Islet of Langerhans (tissue), 1 donor: ENCODE results near the gene THSD4.

Source experiments
- FAIRE-seq: peaks from one replicate; lab custom pipeline; 2011; peaks lifted over from hg19 to GRCh38; lab: Jason Lieb, UNC

The THSD4 gene

GRCh38 chr15:71330638-71331162 lies 215.4 kb downstream of the THSD4 start:
- FAIRE-seq: no peak

GRCh38 chr15:71331173-71331572 lies 215.9 kb downstream of the THSD4 start:
- FAIRE-seq: no peak

- FAIRE-seq: no peak
Observed at GRCh38 chr15:71332431-71333004, 217.2 kb downstream of the THSD4 start.

DNA sequence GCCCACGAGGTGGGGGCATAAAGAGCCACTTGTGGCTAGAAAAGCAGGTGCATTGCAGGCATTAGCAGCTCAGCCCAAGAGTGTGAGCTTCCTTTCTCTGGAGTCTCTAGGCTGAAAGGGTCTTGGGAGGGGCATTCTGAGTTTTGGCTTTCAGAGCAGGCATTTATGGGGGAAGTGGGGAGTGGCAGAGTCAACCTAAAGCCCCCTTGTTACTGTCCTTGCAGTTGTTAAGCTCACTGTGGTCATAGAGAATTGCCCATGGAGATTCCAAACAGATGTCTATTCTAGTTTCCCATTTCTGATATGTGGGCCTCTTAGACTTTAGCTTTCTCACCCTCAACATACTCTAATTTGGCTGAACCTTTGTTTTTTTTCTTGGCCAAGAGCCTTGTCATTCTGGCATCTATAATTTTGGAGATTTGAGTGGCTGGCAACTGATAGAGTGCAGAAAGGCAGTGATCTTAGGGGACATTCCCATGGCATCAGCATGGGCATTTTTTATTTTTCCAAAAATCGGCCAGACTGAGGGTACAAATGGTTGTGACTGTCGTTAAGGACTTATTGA lies 217.9 kb downstream of the THSD4 start:
- FAIRE-seq: no peak

DNA sequence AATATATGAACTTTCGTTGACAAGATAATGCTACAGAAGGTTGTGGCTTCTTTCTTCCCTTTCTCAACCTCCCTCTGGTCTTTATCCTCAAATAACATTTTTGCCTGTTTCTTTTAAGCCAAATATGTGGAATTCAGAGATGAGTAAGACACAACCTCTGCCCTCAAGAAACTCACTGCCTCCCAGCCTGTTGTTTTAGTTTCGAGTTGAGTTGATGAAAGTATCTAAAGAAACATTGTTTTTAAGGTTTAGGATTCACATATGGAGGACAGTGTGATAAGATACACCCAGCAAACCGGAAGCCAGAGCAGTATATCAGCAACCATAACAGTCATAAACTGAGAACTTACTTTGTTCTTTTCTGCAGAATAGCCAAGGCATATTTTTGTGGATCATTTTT lies 218.6 kb downstream of the THSD4 start:
- no peak for FAIRE-seq

- FAIRE-seq: no peak
Observed at GRCh38 chr15:71334434-71334833, 219.2 kb downstream of the THSD4 start.

GRCh38 chr15:71334873-71335272 lies 219.6 kb downstream of the THSD4 start:
- no peak for FAIRE-seq

- FAIRE-seq: no peak
Observed at GRCh38 chr15:71335591-71335990, 220.3 kb downstream of the THSD4 start.

GRCh38 chr15:71336671-71337070 lies 221.4 kb downstream of the THSD4 start:
- no peak for FAIRE-seq

DNA sequence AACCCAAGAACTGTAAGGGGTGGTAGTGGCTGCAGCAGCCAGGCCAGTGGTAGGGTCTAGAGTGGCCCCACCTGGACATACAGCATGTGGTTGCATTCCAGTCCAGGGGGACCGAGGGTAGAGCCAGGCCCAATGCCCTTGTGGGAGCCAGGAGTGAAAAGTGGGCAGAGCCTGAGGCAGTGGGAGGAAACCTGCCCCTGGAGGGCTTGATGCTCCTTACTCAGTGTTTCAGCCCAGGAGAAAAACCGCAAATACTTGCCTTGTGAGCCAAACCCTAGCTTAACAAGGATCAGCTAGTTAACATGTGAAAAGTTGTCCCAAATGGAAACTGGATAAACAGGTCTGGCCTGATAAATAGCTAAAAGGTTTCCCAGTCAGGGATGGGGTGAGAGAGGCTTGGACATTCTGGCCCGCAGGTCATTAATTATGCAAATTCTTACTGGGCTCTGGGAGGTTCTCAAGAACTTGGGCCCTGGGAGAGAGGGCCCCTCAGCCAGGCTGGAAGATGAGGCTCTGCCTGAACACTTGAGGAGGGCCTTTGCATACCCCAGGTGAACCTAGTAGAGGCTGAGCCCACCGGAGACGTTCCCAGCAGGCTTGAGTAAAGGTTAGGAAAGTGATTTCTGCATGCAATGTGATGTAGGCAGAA lies 222.1 kb downstream of the THSD4 start:
- no peak for FAIRE-seq

GRCh38 chr15:71338265-71338664 lies 223.0 kb downstream of the THSD4 start:
- no peak for FAIRE-seq

- no peak for FAIRE-seq
Observed at GRCh38 chr15:71338827-71339542, 223.7 kb downstream of the THSD4 start.

DNA sequence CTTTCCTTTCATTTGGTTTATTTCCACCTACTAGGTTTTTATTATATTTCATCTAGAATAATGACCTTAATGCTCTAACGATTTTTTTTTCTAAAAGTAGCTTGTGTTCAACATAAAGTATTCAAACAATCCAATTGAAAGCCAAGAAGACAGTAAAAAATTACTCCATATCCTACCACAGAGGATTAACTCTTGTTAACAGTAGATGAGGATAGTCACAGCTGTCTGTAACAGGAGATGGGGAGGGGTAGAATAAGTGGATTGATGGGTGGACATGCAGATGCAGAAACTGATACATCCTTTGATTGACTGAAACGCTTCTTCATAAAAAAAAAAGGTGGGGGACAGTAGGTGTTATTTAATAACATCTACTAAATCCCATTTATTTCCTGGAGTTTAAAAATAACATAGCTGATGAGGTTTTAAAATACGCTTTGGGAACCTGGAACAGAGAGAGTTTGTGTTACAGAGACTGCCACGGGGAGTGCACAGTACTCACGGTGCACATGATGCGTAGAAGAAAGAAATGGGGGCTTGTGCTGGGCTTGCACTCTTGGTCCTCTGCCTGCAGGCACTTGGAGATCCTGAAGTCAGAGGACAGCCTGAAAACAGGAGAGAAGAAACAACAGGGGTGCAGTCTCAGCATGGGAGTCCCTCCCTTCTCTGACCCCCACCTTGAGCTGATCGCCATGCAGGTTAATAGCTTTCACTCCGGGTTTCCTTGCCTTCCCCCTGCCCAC lies 226.7 kb downstream of the THSD4 start:
- no peak for FAIRE-seq

- no peak for FAIRE-seq
Observed at GRCh38 chr15:71342658-71343057, 227.4 kb downstream of the THSD4 start.

DNA sequence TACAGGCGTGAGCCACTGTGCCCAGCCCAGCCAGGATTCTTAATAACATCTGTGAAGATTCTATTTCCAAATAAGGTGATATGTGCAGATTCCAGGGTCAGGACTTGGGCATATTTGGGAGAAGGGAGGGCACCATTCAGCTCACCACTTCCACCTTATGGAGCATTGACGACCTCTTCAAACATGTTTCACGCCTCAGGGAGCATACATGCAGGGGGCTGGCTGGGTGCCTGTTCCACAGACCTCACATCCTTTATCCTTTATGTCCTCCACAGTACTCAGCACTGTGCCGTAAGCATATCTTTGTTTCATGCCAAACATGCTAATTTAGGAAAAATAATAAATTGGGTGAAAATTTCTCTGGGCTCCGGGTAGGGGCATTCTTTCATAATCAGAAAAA lies 229.0 kb downstream of the THSD4 start:
- no peak for FAIRE-seq

DNA sequence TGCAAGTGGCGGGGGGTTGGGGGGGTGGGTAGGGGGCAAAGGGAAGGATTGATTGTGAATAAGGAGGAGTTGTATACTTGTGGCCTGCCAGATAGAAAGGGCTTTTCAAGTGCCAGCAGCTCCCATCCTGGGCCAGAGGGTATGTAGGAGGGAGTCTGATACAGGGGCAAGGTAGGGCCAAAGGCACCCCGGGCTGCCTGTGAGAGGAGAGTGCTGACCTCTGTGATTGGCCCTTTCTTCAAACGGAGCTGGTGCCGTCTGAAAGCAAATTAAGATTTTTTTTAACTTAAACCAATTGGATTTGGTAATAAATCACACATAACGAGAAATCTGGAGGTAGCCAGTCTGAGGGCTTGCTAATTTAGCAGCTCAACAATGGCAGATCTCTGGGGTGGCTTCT lies 229.9 kb downstream of the THSD4 start:
- FAIRE-seq: no peak

DNA sequence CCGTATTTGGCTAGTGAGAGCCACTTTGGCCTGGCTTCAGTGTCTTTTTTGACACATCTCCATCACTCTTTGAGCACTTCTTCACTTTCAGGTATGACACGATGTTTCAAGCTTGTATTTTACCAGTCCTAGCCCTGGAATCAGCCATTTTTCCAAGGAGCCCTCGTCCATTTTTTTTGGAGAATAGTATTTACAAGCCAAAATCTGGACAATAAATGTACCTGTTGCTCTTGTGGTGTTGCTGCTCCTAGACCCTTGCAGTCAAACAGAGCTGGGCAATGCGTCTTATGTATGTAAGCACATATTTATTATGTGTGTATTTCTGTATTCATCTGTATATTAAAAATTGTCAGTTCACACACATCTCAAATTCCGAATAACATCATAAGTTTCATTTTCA lies 231.2 kb downstream of the THSD4 start:
- FAIRE-seq: no peak

GRCh38 chr15:71348597-71348996 lies 233.3 kb downstream of the THSD4 start:
- FAIRE-seq: no peak

- no peak for FAIRE-seq
Observed at GRCh38 chr15:71349336-71349735, 234.1 kb downstream of the THSD4 start.

DNA sequence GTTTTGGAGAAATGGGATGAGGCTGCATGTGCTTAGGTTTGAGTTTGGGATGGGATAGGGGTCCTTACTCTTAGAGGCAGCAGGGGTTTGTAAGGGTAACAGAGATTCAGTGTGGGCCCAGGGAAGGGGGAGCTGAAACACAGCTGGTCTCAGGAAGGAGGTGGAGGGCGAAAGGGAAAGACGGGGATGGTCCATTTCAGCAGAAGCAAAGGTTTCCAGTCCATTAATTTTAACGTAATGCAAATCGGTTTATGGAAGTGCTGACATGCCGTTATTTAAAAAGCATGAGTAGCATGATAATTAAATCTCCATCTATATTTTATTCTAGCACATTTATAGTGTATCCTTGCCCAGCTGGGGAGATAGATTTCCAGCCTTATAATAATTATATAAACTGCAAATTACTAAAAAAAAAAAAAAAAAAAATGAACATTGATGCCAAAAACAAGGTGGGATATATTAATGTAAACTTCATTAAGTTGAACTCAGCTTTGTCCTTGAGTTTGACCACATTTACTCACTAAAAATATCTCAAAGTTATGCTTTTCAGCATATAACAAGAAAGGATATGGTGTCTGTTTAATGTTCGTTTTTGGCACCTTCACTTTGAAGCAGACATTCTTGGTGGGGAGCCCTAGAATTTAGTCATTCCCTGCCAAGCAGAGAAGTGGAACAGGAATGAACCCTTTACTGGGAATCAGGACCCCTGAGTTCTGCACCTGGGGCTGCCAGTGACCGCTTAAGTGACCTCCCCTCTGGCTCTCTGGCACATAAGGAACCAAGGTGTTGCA lies 234.7 kb downstream of the THSD4 start:
- no peak for FAIRE-seq

DNA sequence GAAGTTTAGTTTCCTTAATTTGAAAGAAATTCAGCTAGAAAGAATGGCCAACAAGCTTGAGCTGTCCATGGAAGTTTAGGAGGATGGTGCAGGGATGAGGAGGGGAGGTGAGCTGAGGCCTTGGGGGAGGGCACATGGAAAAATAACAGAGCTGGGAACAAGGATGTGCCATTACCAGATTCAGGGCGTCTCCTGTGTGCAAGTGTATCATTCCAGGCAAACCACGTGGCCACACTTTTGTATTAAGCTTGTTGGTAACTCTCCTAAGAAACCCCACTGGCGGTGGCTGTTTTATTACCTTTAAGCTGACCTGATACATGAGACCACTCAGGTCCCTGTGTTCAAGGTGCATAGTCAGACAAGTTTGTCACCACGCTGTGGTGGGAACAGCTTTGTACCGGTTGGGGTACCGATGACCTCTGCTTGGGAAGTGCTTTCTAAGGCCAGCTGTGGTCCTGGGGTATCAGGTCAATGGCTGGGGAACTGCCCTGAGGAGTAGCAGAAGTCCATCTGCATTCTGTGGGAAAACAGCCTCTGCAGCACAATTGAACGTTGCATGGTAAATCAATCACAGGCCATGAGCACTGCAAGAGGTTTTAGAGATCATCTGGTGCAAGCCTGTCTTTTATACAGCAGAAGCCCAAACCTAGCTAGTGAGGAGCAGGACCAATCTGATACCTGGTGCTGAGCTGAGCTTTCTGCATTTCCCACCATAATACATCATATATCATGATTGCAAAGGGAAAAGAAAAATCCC lies 235.5 kb downstream of the THSD4 start:
- FAIRE-seq: no peak
